MM.1S (cell line): ENCODE measurements around the gene PVR.
"Not testable (repeated sequence)": the region's sequence is repeated elsewhere in the genome, so short reads cannot be mapped to it uniquely, and the experiment has no call there.

Experiments
- DNase-seq: peaks from one replicate; pipeline ENCODE4 v3.0.0-alpha.2; 2015
- H2AFZ ChIP-seq: fragments of 300-600 bp; sonication (generic); 2 replicates; pipeline ENCODE4 v1.6.0; 2016; ENCODE audit warnings: antibody characterized with exemption, low read length
- H3F3A ChIP-seq: fragments of 300-600 bp; sonication (generic); 2 replicates; pipeline ENCODE4 v1.6.1; 2016; ENCODE audit warnings: mild to moderate bottlenecking, antibody characterized with exemption, low read length, moderate library complexity, mixed read lengths; ENCODE audit not compliant: insufficient read depth
- H3K27ac ChIP-seq: fragments of 300-600 bp; sonication (generic); 2 replicates; pipeline ENCODE4 v1.5.1; 2016; ENCODE audit warnings: mild to moderate bottlenecking, low read length
- H3K27me3 ChIP-seq: fragments of 300-600 bp; sonication (generic); replicated peaks from 2 replicates; pipeline ENCODE4 v1.6.0; 2016; ENCODE audit warnings: low read length; ENCODE audit not compliant: insufficient read depth
- H3K36me3 ChIP-seq: fragments of 300-600 bp; sonication (generic); replicated peaks from 2 replicates; pipeline ENCODE4 v1.6.1; 2016; ENCODE audit warnings: mild to moderate bottlenecking, low read length, mixed read lengths; ENCODE audit not compliant: insufficient read depth
- H3K4me1 ChIP-seq: fragments of 300-600 bp; sonication (generic); 2 replicates; pipeline ENCODE4 v1.6.1; 2016; ENCODE audit warnings: low read length, mixed read lengths
- H3K4me2 ChIP-seq: fragments of 300-600 bp; sonication (generic); 2 replicates; pipeline ENCODE4 v1.6.0; 2016; ENCODE audit warnings: low read depth, low read length
- H3K4me3 ChIP-seq: fragments of 300-600 bp; sonication (generic); 2 replicates; pipeline ENCODE4 v1.5.1; 2016; ENCODE audit warnings: low read length, mixed read lengths
- H3K79me2 ChIP-seq: fragments of 300-600 bp; sonication (generic); 2 replicates; pipeline ENCODE4 v1.6.1; 2016; ENCODE audit warnings: mixed run types, low read length, mixed read lengths
- H3K9ac ChIP-seq: fragments of 300-600 bp; sonication (generic); 2 replicates; pipeline ENCODE4 v1.6.1; 2016; ENCODE audit warnings: low read length, mixed read lengths
- H3K9me2 ChIP-seq: fragments of 300-600 bp; sonication (generic); replicated peaks from 2 replicates; pipeline ENCODE4 v1.6.1; 2016; ENCODE audit warnings: mild to moderate bottlenecking, low read length, mixed read lengths; ENCODE audit not compliant: insufficient read depth
- H3K9me3 ChIP-seq: fragments of 300-600 bp; sonication (generic); replicated peaks from 2 replicates; pipeline ENCODE4 v1.6.1; 2016; ENCODE audit warnings: mild to moderate bottlenecking, low read length, mixed read lengths; ENCODE audit not compliant: insufficient read depth
- H4K20me1 ChIP-seq: fragments of 300-600 bp; sonication (generic); 2 replicates; pipeline ENCODE4 v1.6.1; 2016; ENCODE audit warnings: mild to moderate bottlenecking, low read length, moderate library complexity, mixed read lengths; ENCODE audit not compliant: insufficient read depth
- EZH2 ChIP-seq: fragments of 300-600 bp; sonication (generic); optimal IDR thresholded peaks from 2 replicates; pipeline ENCODE3; 2017; ENCODE audit warnings: low read depth, mild to moderate bottlenecking, antibody characterized with exemption, low read length, mixed read lengths
- EZH2phosphoT487 ChIP-seq: fragments of 300-600 bp; sonication (generic); IDR thresholded peaks from 2 replicates; pipeline ENCODE4 v1.6.1; 2018; ENCODE audit warnings: antibody characterized with exemption, low read length
- TF ChIP-seq, protein P1 (sequence below): fragments of 300-600 bp; sonication (generic); IDR thresholded peaks from 2 replicates; pipeline ENCODE4 v1.5.1; 2016; ENCODE audit warnings: antibody characterized with exemption, low read length, mixed read lengths

The PVR gene

DNA sequence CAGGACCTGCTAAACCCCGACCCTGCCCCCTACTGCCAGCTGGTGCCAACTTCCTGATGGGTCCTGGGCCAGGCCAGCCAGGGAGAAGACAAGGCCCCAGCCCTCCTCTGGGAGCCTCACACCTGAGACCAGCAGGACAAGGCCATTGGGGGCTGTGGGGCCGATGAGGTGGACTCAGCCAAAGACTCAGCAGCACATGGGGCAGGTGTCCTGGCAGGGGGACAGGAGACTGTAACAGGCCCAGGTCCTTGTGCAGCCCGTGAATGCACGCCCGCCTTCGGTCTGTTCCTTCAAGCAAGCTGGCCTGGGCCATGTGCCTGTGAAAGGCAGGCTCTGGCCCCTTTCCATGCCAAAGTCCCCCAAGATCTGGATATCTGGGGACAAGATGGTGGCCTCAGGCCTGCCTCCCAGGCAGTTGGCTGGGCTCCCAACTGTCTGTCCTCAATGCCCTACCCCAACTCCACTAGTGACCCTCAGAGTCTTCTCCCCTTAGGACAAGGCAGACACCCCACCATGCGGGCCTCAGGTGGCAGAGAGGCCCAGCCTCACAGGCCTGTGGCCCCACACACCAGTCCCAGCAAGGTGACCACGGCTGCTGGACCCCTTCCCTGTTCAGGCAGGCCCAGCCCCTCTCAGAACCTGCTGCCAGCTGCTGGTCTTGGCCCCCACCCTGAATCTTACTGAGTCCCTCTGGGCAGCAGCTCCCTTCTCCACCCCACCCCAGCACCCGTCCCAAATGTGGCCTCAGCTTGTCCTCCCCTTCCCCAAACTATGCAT is 39.9 kb downstream of the PVR start:
- TF ChIP-seq EZH2phosphoT487: no peak
- TF ChIP-seq, protein P1, sequence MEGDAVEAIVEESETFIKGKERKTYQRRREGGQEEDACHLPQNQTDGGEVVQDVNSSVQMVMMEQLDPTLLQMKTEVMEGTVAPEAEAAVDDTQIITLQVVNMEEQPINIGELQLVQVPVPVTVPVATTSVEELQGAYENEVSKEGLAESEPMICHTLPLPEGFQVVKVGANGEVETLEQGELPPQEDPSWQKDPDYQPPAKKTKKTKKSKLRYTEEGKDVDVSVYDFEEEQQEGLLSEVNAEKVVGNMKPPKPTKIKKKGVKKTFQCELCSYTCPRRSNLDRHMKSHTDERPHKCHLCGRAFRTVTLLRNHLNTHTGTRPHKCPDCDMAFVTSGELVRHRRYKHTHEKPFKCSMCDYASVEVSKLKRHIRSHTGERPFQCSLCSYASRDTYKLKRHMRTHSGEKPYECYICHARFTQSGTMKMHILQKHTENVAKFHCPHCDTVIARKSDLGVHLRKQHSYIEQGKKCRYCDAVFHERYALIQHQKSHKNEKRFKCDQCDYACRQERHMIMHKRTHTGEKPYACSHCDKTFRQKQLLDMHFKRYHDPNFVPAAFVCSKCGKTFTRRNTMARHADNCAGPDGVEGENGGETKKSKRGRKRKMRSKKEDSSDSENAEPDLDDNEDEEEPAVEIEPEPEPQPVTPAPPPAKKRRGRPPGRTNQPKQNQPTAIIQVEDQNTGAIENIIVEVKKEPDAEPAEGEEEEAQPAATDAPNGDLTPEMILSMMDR: no peak
- TF ChIP-seq EZH2: no peak

DNA sequence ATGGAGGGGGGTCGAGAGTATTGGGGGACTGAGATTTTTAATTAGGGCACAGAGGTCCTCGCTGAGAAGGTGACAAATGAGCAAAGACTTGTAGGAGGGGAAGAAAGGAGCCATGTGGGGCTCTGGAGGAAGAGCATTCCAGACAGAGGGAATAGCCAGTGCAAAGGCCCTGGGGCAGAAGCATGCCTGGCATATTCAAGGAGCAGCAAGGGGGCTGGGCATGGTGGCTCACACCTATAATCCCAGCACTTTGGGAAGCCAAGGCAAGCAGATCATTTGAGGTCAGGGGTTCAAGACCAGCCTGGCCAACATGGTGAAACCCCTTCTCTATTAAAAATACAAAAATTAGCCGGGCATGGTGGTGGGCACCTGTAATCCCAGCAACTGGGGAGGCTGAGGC is 40.7 kb downstream of the PVR start:
- not testable (repeated sequence) for H2AFZ ChIP-seq, H3F3A ChIP-seq, H3K36me3 ChIP-seq, H3K4me1 ChIP-seq, H3K9ac ChIP-seq, DNase-seq, H4K20me1 ChIP-seq, H3K4me2 ChIP-seq, H3K4me3 ChIP-seq, H3K9me2 ChIP-seq, H3K9me3 ChIP-seq, H3K27ac ChIP-seq, H3K27me3 ChIP-seq, H3K79me2 ChIP-seq

More for the DNA sequence above, 39.9 kb downstream of the PVR start:
- Histone ChIP-seq H3K27me3 (no peaks in the 10 kb centered on the region), H2AFZ (no peak overlapping the region), H3K27ac (no peak overlapping the region), H3K36me3 (no peaks in the 10 kb centered on the region), H3K79me2 (no peaks in the 10 kb centered on the region), H3K4me3 (no peak overlapping the region), H3K4me2 (no peak overlapping the region), H3K9me3 (no peaks in the 10 kb centered on the region), H4K20me1 (no peaks in the 10 kb centered on the region), H3K9me2 (no peaks in the 10 kb centered on the region), H3K4me1 (no peaks in the 10 kb centered on the region), H3K9ac (no peak overlapping the region), H3F3A (no peaks in the 10 kb centered on the region)
- DNase-seq: no peak

DNA sequence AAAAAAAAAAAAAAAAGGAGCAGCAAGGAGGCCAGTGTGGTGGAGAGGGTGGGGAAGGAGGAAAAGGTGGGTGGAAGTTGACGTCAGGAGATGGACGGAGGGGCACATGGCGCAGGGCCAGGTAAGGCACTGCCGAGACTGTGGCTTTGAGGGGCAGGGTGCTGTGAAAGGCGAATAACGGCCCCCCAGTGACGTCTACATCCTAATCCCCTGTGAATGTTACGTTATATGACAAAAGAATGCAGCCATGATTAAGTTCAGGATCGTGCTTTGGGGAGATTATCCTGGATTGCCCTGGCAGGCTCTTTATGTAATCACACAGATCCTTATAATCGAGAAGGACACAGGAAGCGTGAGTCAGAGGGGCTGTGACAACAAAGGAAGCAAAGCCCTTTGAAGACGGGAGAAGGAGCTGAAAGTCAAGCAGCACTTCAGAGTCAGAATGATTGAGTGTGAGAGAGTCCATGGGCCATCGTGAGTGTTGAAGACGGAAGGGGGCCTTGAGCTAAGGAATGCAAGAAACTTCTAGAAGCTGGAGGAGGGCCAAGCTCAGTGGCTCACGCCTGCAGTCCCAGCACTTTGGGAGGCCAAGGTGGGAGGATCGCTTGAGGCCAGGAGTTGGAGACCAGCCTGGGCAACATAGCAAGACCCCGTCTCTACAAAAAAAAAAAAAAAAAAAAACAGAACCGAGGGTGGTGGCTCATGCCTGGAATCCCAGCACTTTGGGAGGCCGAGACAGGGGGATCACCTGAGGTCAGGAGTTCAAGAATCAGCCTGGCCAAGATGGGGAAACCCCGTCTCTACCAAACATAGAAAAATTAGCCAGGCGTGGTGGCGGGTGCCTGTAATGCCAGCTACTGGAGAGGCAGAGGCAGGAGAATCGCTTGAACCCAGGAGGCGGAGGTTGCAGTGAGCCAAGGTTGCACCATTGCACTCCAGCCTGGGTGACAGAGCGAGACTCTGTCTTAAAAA is 41.5 kb downstream of the PVR start:
- TF ChIP-seq EZH2 (no peak), EZH2phosphoT487 (no peak)
- TF ChIP-seq, protein P1: no peak
- Histone ChIP-seq H3K4me1 (no peaks in the 10 kb centered on the region), H3K27ac (no peak overlapping the region), H3K27me3 (no peaks in the 10 kb centered on the region), H3K9me3 (no peaks in the 10 kb centered on the region), H3K4me3 (no peak overlapping the region), H2AFZ (no peak overlapping the region), H3K79me2 (no peaks in the 10 kb centered on the region), H3K36me3 (no peaks in the 10 kb centered on the region), H3K4me2 (no peak overlapping the region), H3K9ac (no peak overlapping the region), H3F3A (no peaks in the 10 kb centered on the region), H3K9me2 (no peaks in the 10 kb centered on the region), H4K20me1 (no peaks in the 10 kb centered on the region)
- DNase-seq: no peak

DNA sequence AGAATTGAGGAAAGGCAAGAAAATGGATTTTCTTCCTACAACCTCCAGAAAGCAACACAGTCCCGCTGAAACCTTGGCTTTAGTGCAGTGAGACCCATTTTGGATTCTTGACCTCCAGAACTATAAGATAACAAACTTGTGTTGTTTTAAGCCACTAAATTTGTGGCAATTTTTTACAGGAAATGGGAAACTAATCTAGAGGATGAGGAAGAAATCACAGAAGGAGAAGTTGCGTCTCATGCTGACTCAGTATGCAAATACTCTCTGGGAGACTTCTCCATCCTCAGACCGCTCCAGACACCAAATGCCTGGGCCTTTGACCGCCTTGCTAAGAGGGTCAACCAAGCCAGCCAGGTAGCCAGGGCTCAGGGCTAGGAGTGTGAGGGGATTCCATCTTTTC is 42.2 kb downstream of the PVR start:
- Histone ChIP-seq H3K79me2 (no peaks in the 10 kb centered on the region), H3K27me3 (no peaks in the 10 kb centered on the region), H3K9me2 (no peaks in the 10 kb centered on the region), H2AFZ (no peak overlapping the region), H3K9ac (no peak overlapping the region), H4K20me1 (no peaks in the 10 kb centered on the region), H3K4me2 (no peak overlapping the region), H3K27ac (no peak overlapping the region), H3F3A (no peaks in the 10 kb centered on the region), H3K9me3 (no peaks in the 10 kb centered on the region), H3K4me1 (no peaks in the 10 kb centered on the region), H3K4me3 (no peak overlapping the region), H3K36me3 (no peaks in the 10 kb centered on the region)
- no peak for TF ChIP-seq EZH2
- TF ChIP-seq EZH2phosphoT487: no peak
- TF ChIP-seq, protein P1: no peak
- no peak for DNase-seq
